CD4-positive, alpha-beta T cell treated with Interleukin-15 for 4 hours (primary cell): Measurements from ENCODE around the gene DNAAF5.

ENCODE experiments used
- DNase-seq: peaks from one replicate; pipeline ENCODE4 v3.0.0-alpha.2; 2020; ENCODE audit warnings: low spot score

The DNAAF5 gene

GRCh38 chr7:707296-708000, 19.1 kb upstream of the DNAAF5 start:
- no peak for DNase-seq

GRCh38 chr7:710161-710560, 16.3 kb upstream of the DNAAF5 start:
- DNase-seq: no peak

GRCh38 chr7:711093-711921, 15.2 kb upstream of the DNAAF5 start:
- DNase-seq: no peak

GRCh38 chr7:711922-712380, 14.5 kb upstream of the DNAAF5 start:
- no peak for DNase-seq

GRCh38 chr7:712381-713138, 13.9 kb upstream of the DNAAF5 start:
- DNase-seq: no peak

- no peak for DNase-seq
Measured at GRCh38 chr7:713139-713457, 13.4 kb upstream of the DNAAF5 start.

GRCh38 chr7:713488-714230, 12.8 kb upstream of the DNAAF5 start:
- no peak for DNase-seq

- no peak for DNase-seq
Measured at GRCh38 chr7:714251-714671, 12.2 kb upstream of the DNAAF5 start.

GRCh38 chr7:716222-716621, 10.3 kb upstream of the DNAAF5 start:
- no peak for DNase-seq

GRCh38 chr7:716636-717035, 9.9 kb upstream of the DNAAF5 start:
- no peak for DNase-seq

- no peak for DNase-seq
Measured at GRCh38 chr7:721619-722248, 4.8 kb upstream of the DNAAF5 start.

- no peak for DNase-seq
Measured at GRCh38 chr7:723541-723940, 3.0 kb upstream of the DNAAF5 start.

- DNase-seq: no peak
Measured at GRCh38 chr7:724298-724697, 2.2 kb upstream of the DNAAF5 start.

GRCh38 chr7:725223-726005, 1.1 kb upstream of the DNAAF5 start:
- DNase-seq: no peak

GRCh38 chr7:726854-727103, 280 bp downstream of the DNAAF5 start:
- DNase-seq: no peak

GRCh38 chr7:727104-727805, 756 bp downstream of the DNAAF5 start, which contains the start of gene PRKAR1B:
TSS of gene PRKAR1B (minus strand) at chr7:727281. CDS start at chr7:711505, 15,776 bp downstream.
- DNase-seq: peak; percentile 10

GRCh38 chr7:727806-728460, 1.4 kb downstream of the DNAAF5 start:
- no peak for DNase-seq

GRCh38 chr7:728602-729001, 2.1 kb downstream of the DNAAF5 start:
- DNase-seq: no peak

- no peak for DNase-seq
Measured at GRCh38 chr7:729140-730000, 2.9 kb downstream of the DNAAF5 start.
